Cardiac fibroblast (primary cell): ENCODE data around the gene NAXE.

Source experiments
- DNase-seq, 2 donors: peaks; one replicate each; pipeline versions ENCODE4 v3.0.0 to v3.0.0-alpha.2; 2010; ENCODE audit warnings: low read depth in 2 of 2
- H3K4me3 ChIP-seq, 2 donors: replicated peaks in 1 of 2; 1 replicate in 1 of 2; 2 replicates in 1 of 2; pipeline ENCODE4 v1.5.1; 2011; ENCODE audit warnings: low read depth in 2 of 2, low read length in 2 of 2, mild to moderate bottlenecking in 2 of 2, moderate library complexity in 1 of 2
- CTCF ChIP-seq: IDR thresholded peaks from one replicate; pipeline ENCODE4 v1.5.1; 2011; ENCODE audit warnings: low read depth, mild to moderate bottlenecking, low read length, inconsistent platforms

Gene NAXE

GRCh38 chr1:156598125-156598524, 6.5 kb downstream of the NAXE start:
- H3K4me3 ChIP-seq, result no peak overlapping the region
- no peak for DNase-seq
- no peak for TF ChIP-seq CTCF

- no peak for TF ChIP-seq CTCF
- DNase-seq, result no peak
- H3K4me3 ChIP-seq, result no peak overlapping the region
These were observed 7.3 kb downstream of the NAXE start for GRCh38 chr1:156598731-156599432.

GRCh38 chr1:156599811-156600210, 8.2 kb downstream of the NAXE start:
- no peak overlapping the region for H3K4me3 ChIP-seq
- DNase-seq, result peak in 1 of 2 donors; percentile 30
- peak; percentile 8 for TF ChIP-seq CTCF

- H3K4me3 ChIP-seq, result peak overlapping the region; percentile 78 to 87
- no peak for TF ChIP-seq CTCF
- peak in 1 of 2 donors; percentile 18 for DNase-seq
These were observed 9.2 kb downstream of the NAXE start for GRCh38 chr1:156600733-156601121.

GRCh38 chr1:156601122-156601830, 9.7 kb downstream of the NAXE start, which contains the start of gene GPATCH4:
Gene GPATCH4 (minus strand): TSS chr1:156601479.
- DNase-seq, result peak; percentile 95 to 97
- TF ChIP-seq CTCF, result no peak
- peak within 1 kb of the TSS; percentile 78 to 87 for H3K4me3 ChIP-seq

GRCh38 chr1:156601892-156602291, 10.3 kb downstream of the NAXE start:
- no peak for DNase-seq
- no peak for TF ChIP-seq CTCF
- H3K4me3 ChIP-seq, result peak overlapping the region; percentile 78 to 87
